Endodermal cell (in vitro differentiated cells): ENCODE data around the gene B4GALNT3. TPM values are rescaled to one million over a fixed set of nuclear protein-coding genes. Genes with fewer than 3 reads are reported as not detected.

Experiments
- DNase-seq: peaks from one replicate; pipeline ENCODE4 v3.0.0-alpha.2; 2017
- H3K27ac ChIP-seq: 2 replicates; pipeline ENCODE4 v1.5.1; 2013; ENCODE audit warnings: mild to moderate bottlenecking, low read depth, low read length, moderate library complexity
- H3K27me3 ChIP-seq: 2 replicates; pipeline ENCODE4 v1.6.1; 2013; ENCODE audit warnings: mild to moderate bottlenecking, low read length, moderate library complexity; ENCODE audit not compliant: insufficient read depth, control insufficient read depth, poor library complexity, severe bottlenecking
- H3K36me3 ChIP-seq: 2 replicates; pipeline ENCODE4 v1.7.0; 2013; ENCODE audit warnings: mild to moderate bottlenecking, low read length, moderate library complexity; ENCODE audit not compliant: control insufficient read depth, insufficient read depth
- H3K4me1 ChIP-seq: one replicate; pipeline ENCODE4 v1.7.0; 2013; ENCODE audit warnings: low read length; ENCODE audit not compliant: control insufficient read depth, insufficient read depth
- H3K4me3 ChIP-seq: 2 replicates; pipeline ENCODE4 v1.5.1; 2013; ENCODE audit warnings: mild to moderate bottlenecking, low read length, moderate library complexity
- H3K9ac ChIP-seq: 2 replicates; pipeline ENCODE4 v1.6.1; 2013; ENCODE audit warnings: mild to moderate bottlenecking, low read length, moderate library complexity; ENCODE audit not compliant: poor library complexity, severe bottlenecking; ENCODE audit errors: extremely low read depth
- H3K9me3 ChIP-seq: 2 replicates; pipeline ENCODE4 v1.6.1; 2013; ENCODE audit warnings: mild to moderate bottlenecking, low read length, moderate library complexity; ENCODE audit not compliant: control insufficient read depth
- H3K27ac Mint-ChIP-seq: 2 replicates; pipeline ENCODE4 v1.8.0; 2020; ENCODE audit warnings: mixed read lengths
- H3K27me3 Mint-ChIP-seq: 2 replicates; pipeline ENCODE4 v1.8.0; 2021; ENCODE audit warnings: mild to moderate bottlenecking, mixed read lengths; ENCODE audit not compliant: insufficient read depth
- H3K36me3 Mint-ChIP-seq: 2 replicates; pipeline ENCODE4 v1.8.0; 2020; ENCODE audit warnings: low read depth, mixed read lengths
- H3K4me1 Mint-ChIP-seq: 2 replicates; pipeline ENCODE4 v1.8.0; 2020; ENCODE audit warnings: mixed read lengths
- H3K4me3 Mint-ChIP-seq: 2 replicates; pipeline ENCODE4 v1.8.0; 2020; ENCODE audit warnings: mild to moderate bottlenecking, moderate library complexity, mixed read lengths
- H3K9me3 Mint-ChIP-seq: 2 replicates; pipeline ENCODE4 v1.8.0; 2020; ENCODE audit warnings: mild to moderate bottlenecking, mixed read lengths
- CTCF ChIP-seq: fragments of 200-600 bp; sonication (generic); conservative IDR thresholded peaks from 2 replicates; pipeline ENCODE4 v1.5.0; 2021; ENCODE audit warnings: antibody characterized with exemption, mild to moderate bottlenecking
- WGBS, 2 experiments: methylation state at CpG; one replicate each; pipeline versions ENCODE4 v1.1.5 to v1.1.7; 2013; ENCODE audit warnings: missing lambda C conversion rate in 2 of 2, mixed read lengths in 1 of 2; ENCODE audit not compliant: insufficient coverage in 1 of 2, insufficient read length in 1 of 2; 5-methylcytosine and 5-hydroxymethylcytosine counted together
- total RNA-seq, 2 donors: library from RNA; stranded (reverse); fragmentation: NEBNext Ultra II Directional in 1 of 2; extraction: Animal tissue kit (Norgen Biotek cat#: 25700) in 1 of 2; gene quantifications; 2 replicates in 1 of 2; 3 replicates in 1 of 2; pipeline ENCODE4 v1.2.1, GENCODE V29; 2021

Gene B4GALNT3
- total RNA-seq, 2 donors from 2014 or later, result 61.5 to 155 TPM

GRCh38 chr12:546920-547845 is 87.4 kb downstream of the B4GALNT3 start:
- peaks cover 6% of the 10 kb centered on the region for H3K9me3 Mint-ChIP-seq
- Histone ChIP-seq H3K27me3 (no peaks in the 10 kb centered on the region), H3K4me3 (no peak overlapping the region), H3K4me1 (peaks cover 5% of the 10 kb centered on the region), H3K9ac (no peak overlapping the region), H3K27ac (no peak overlapping the region), H3K9me3 (no peaks in the 10 kb centered on the region), H3K36me3 (peaks cover 40% of the 10 kb centered on the region)
- WGBS, 2 experiments, result 47 to 65% methylated on average over 24 to 44 of the region's 44 CpGs
- no peak overlapping the region for H3K4me3 Mint-ChIP-seq
- peak; percentile 100 for TF ChIP-seq CTCF
- H3K36me3 Mint-ChIP-seq, result peaks cover 74% of the 10 kb centered on the region
- no peaks in the 10 kb centered on the region for H3K27me3 Mint-ChIP-seq
- peaks cover 9% of the 10 kb centered on the region for H3K4me1 Mint-ChIP-seq
- H3K27ac Mint-ChIP-seq, result peak overlapping the region; percentile 59
- peak; percentile 92 for DNase-seq

- H3K4me1 ChIP-seq, result no peaks in the 10 kb centered on the region
- Mint-ChIP-seq H3K36me3 (peaks cover 80% of the 10 kb centered on the region), H3K27me3 (no peaks in the 10 kb centered on the region), H3K27ac (no peak overlapping the region), H3K4me3 (no peak overlapping the region), H3K9me3 (peaks cover 6% of the 10 kb centered on the region), H3K4me1 (peaks cover under 1% of the 10 kb centered on the region)
- TF ChIP-seq CTCF, result no peak
- no peaks in the 10 kb centered on the region for H3K27me3 ChIP-seq
- 89 to 92% methylated on average over 7 to 13 of the region's 13 CpGs for WGBS, 2 experiments
- no peak for DNase-seq
- H3K9ac ChIP-seq, result no peak overlapping the region
- no peak overlapping the region for H3K4me3 ChIP-seq
- H3K36me3 ChIP-seq, result peaks cover 48% of the 10 kb centered on the region
- H3K9me3 ChIP-seq, result no peaks in the 10 kb centered on the region
- no peak overlapping the region for H3K27ac ChIP-seq
Observed at GRCh38 chr12:547883-548470, 88.2 kb downstream of the B4GALNT3 start.

GRCh38 chr12:549476-550082 is 89.8 kb downstream of the B4GALNT3 start:
- DNase-seq, result no peak
- Histone ChIP-seq H3K9ac (no peak overlapping the region), H3K27ac (no peak overlapping the region), H3K9me3 (no peaks in the 10 kb centered on the region), H3K4me3 (no peak overlapping the region), H3K36me3 (peaks cover 60% of the 10 kb centered on the region), H3K27me3 (no peaks in the 10 kb centered on the region), H3K4me1 (no peaks in the 10 kb centered on the region)
- Mint-ChIP-seq H3K27ac (peak overlapping the region; percentile 3), H3K4me3 (no peak overlapping the region), H3K9me3 (peaks cover 6% of the 10 kb centered on the region), H3K4me1 (no peaks in the 10 kb centered on the region), H3K27me3 (no peaks in the 10 kb centered on the region), H3K36me3 (peaks cover 89% of the 10 kb centered on the region)
- no peak for TF ChIP-seq CTCF
- WGBS, 2 experiments, result 94 to 97% methylated on average over 24 to 28 of the region's 29 CpGs
